ENCODE results near the gene PSME4.

The PSME4 gene

GRCh38 chr2:53994818-53995808 is 24.3 kb upstream of the PSME4 start:
- no peaks in the 10 kb centered on the region for H3K27me3 ChIP-seq (ENCODE audit: insufficient read depth, low read length, poor library complexity)
- no peak for DNase-seq
- no CpG with 5 or more reads among the region's 8 CpGs for WGBS (ENCODE audit: extremely low coverage, insufficient coverage, low lambda C conversion rate)
- no peak overlapping the region for H2BK15ac ChIP-seq (replicated peaks; ENCODE audit: low read depth)
- H3K4me1 ChIP-seq (ENCODE audit: control insufficient read depth, low read depth, low read length) = no peaks in the 10 kb centered on the region
- H3K4me3 ChIP-seq (ENCODE audit: low read length) = no peak overlapping the region
- H3K27ac ChIP-seq (ENCODE audit: low read depth, low read length) = no peak overlapping the region
- no peak overlapping the region for H4K5ac ChIP-seq (ENCODE audit: low read length)
- H3K4me2 ChIP-seq (ENCODE audit: low read length) = no peak overlapping the region
- no peaks in the 10 kb centered on the region for H3K36me3 ChIP-seq (ENCODE audit: control insufficient read depth, insufficient read depth, low read length)
- H2AK5ac ChIP-seq (ENCODE audit: low read length) = no peak overlapping the region
- no peak overlapping the region for H3K4ac ChIP-seq (ENCODE audit: low read depth, low read length)
- no peaks in the 10 kb centered on the region for H3K79me1 ChIP-seq (ENCODE audit: low read length)
- no peak overlapping the region for H2BK120ac ChIP-seq (ENCODE audit: low read depth, low read length)
- H3K18ac ChIP-seq (ENCODE audit: low read length) = no peak overlapping the region
- H3K9ac ChIP-seq (ENCODE audit: low read length) = no peak overlapping the region
- no peaks in the 10 kb centered on the region for H3K79me2 ChIP-seq (ENCODE audit: control insufficient read depth, insufficient read depth, low read length)
- no peak overlapping the region for H3K23ac ChIP-seq (ENCODE audit: low read length)
- no peak overlapping the region for H4K8ac ChIP-seq (ENCODE audit: low read depth, low read length)
- H3K56ac ChIP-seq (ENCODE audit: low read length) = no peak overlapping the region
- no peak overlapping the region for H2BK5ac ChIP-seq (ENCODE audit: low read length)

- Histone ChIP-seq H3K79me1 (ENCODE audit: low read length) (no peaks in the 10 kb centered on the region), H2BK120ac (ENCODE audit: low read depth, low read length) (no peak overlapping the region), H3K27ac (ENCODE audit: low read depth, low read length) (no peak overlapping the region), H4K5ac (ENCODE audit: low read length) (no peak overlapping the region), H3K4ac (ENCODE audit: low read depth, low read length) (no peak overlapping the region), H2BK5ac (ENCODE audit: low read length) (no peak overlapping the region), H2AK5ac (ENCODE audit: low read length) (no peak overlapping the region), H3K36me3 (ENCODE audit: control insufficient read depth, insufficient read depth, low read length) (no peaks in the 10 kb centered on the region), H3K56ac (ENCODE audit: low read length) (no peak overlapping the region), H3K18ac (ENCODE audit: low read length) (no peak overlapping the region), H3K4me3 (ENCODE audit: low read length) (no peak overlapping the region), H4K8ac (ENCODE audit: low read depth, low read length) (no peak overlapping the region), H3K4me1 (ENCODE audit: control insufficient read depth, low read depth, low read length) (no peaks in the 10 kb centered on the region), H3K79me2 (ENCODE audit: control insufficient read depth, insufficient read depth, low read length) (no peaks in the 10 kb centered on the region), H3K23ac (ENCODE audit: low read length) (no peak overlapping the region), H2BK15ac (replicated peaks; ENCODE audit: low read depth) (no peak overlapping the region), H3K27me3 (ENCODE audit: insufficient read depth, low read length, poor library complexity) (no peaks in the 10 kb centered on the region), H3K4me2 (ENCODE audit: low read length) (no peak overlapping the region), H3K9ac (ENCODE audit: low read length) (no peak overlapping the region)
- DNase-seq = no peak
Measured at GRCh38 chr2:53991948-53992347, 21.2 kb upstream of the PSME4 start.

GRCh38 chr2:53989210-53989862 is 18.5 kb upstream of the PSME4 start:
- Histone ChIP-seq H2BK15ac (replicated peaks; ENCODE audit: low read depth) (no peak overlapping the region), H3K56ac (ENCODE audit: low read length) (no peak overlapping the region), H3K4me3 (ENCODE audit: low read length) (no peak overlapping the region), H2BK5ac (ENCODE audit: low read length) (no peak overlapping the region), H3K79me1 (ENCODE audit: low read length) (no peaks in the 10 kb centered on the region), H3K18ac (ENCODE audit: low read length) (no peak overlapping the region), H3K4me1 (ENCODE audit: control insufficient read depth, low read depth, low read length) (no peaks in the 10 kb centered on the region), H3K23ac (ENCODE audit: low read length) (no peak overlapping the region), H3K4me2 (ENCODE audit: low read length) (no peak overlapping the region), H3K36me3 (ENCODE audit: control insufficient read depth, insufficient read depth, low read length) (no peaks in the 10 kb centered on the region), H4K8ac (ENCODE audit: low read depth, low read length) (no peak overlapping the region), H3K4ac (ENCODE audit: low read depth, low read length) (no peak overlapping the region), H3K9ac (ENCODE audit: low read length) (no peak overlapping the region), H3K79me2 (ENCODE audit: control insufficient read depth, insufficient read depth, low read length) (no peaks in the 10 kb centered on the region), H2AK5ac (ENCODE audit: low read length) (no peak overlapping the region), H4K5ac (ENCODE audit: low read length) (no peak overlapping the region), H2BK120ac (ENCODE audit: low read depth, low read length) (no peak overlapping the region), H3K27me3 (ENCODE audit: insufficient read depth, low read length, poor library complexity) (no peaks in the 10 kb centered on the region), H3K27ac (ENCODE audit: low read depth, low read length) (no peak overlapping the region)
- no peak for DNase-seq
- no CpG with 5 or more reads among the region's 2 CpGs for WGBS (ENCODE audit: extremely low coverage, insufficient coverage, low lambda C conversion rate)

GRCh38 chr2:53987336-53987921 is 16.6 kb upstream of the PSME4 start:
- no peak overlapping the region for H2AK5ac ChIP-seq (ENCODE audit: low read length)
- H3K79me1 ChIP-seq (ENCODE audit: low read length) = no peaks in the 10 kb centered on the region
- no peak overlapping the region for H3K4ac ChIP-seq (ENCODE audit: low read depth, low read length)
- no peak overlapping the region for H3K23ac ChIP-seq (ENCODE audit: low read length)
- no peak overlapping the region for H3K56ac ChIP-seq (ENCODE audit: low read length)
- WGBS (ENCODE audit: extremely low coverage, insufficient coverage, low lambda C conversion rate) = no CpG with 5 or more reads among the region's 1 CpG
- H3K4me2 ChIP-seq (ENCODE audit: low read length) = no peak overlapping the region
- H3K79me2 ChIP-seq (ENCODE audit: control insufficient read depth, insufficient read depth, low read length) = no peaks in the 10 kb centered on the region
- H3K36me3 ChIP-seq (ENCODE audit: control insufficient read depth, insufficient read depth, low read length) = no peaks in the 10 kb centered on the region
- H3K18ac ChIP-seq (ENCODE audit: low read length) = no peak overlapping the region
- H4K8ac ChIP-seq (ENCODE audit: low read depth, low read length) = no peak overlapping the region
- H2BK15ac ChIP-seq (replicated peaks; ENCODE audit: low read depth) = no peak overlapping the region
- no peak overlapping the region for H4K5ac ChIP-seq (ENCODE audit: low read length)
- no peak overlapping the region for H2BK120ac ChIP-seq (ENCODE audit: low read depth, low read length)
- H2BK5ac ChIP-seq (ENCODE audit: low read length) = no peak overlapping the region
- H3K9ac ChIP-seq (ENCODE audit: low read length) = no peak overlapping the region
- no peak overlapping the region for H3K4me3 ChIP-seq (ENCODE audit: low read length)
- DNase-seq = no peak
- no peaks in the 10 kb centered on the region for H3K4me1 ChIP-seq (ENCODE audit: control insufficient read depth, low read depth, low read length)
- H3K27me3 ChIP-seq (ENCODE audit: insufficient read depth, low read length, poor library complexity) = no peaks in the 10 kb centered on the region
- H3K27ac ChIP-seq (ENCODE audit: low read depth, low read length) = no peak overlapping the region

- DNase-seq = no peak
- no peak overlapping the region for H3K56ac ChIP-seq (ENCODE audit: low read length)
- no peaks in the 10 kb centered on the region for H3K79me2 ChIP-seq (ENCODE audit: control insufficient read depth, insufficient read depth, low read length)
- H3K27me3 ChIP-seq (ENCODE audit: insufficient read depth, low read length, poor library complexity) = no peaks in the 10 kb centered on the region
- H3K4me1 ChIP-seq (ENCODE audit: control insufficient read depth, low read depth, low read length) = no peaks in the 10 kb centered on the region
- H3K4me3 ChIP-seq (ENCODE audit: low read length) = no peak overlapping the region
- no peak overlapping the region for H3K23ac ChIP-seq (ENCODE audit: low read length)
- H3K27ac ChIP-seq (ENCODE audit: low read depth, low read length) = no peak overlapping the region
- H2BK15ac ChIP-seq (replicated peaks; ENCODE audit: low read depth) = no peak overlapping the region
- H3K4me2 ChIP-seq (ENCODE audit: low read length) = no peak overlapping the region
- no peaks in the 10 kb centered on the region for H3K79me1 ChIP-seq (ENCODE audit: low read length)
- no peaks in the 10 kb centered on the region for H3K36me3 ChIP-seq (ENCODE audit: control insufficient read depth, insufficient read depth, low read length)
- no peak overlapping the region for H3K4ac ChIP-seq (ENCODE audit: low read depth, low read length)
- H3K9ac ChIP-seq (ENCODE audit: low read length) = no peak overlapping the region
- no peak overlapping the region for H2BK5ac ChIP-seq (ENCODE audit: low read length)
- H2BK120ac ChIP-seq (ENCODE audit: low read depth, low read length) = no peak overlapping the region
- no CpG with 5 or more reads among the region's 4 CpGs for WGBS (ENCODE audit: extremely low coverage, insufficient coverage, low lambda C conversion rate)
- no peak overlapping the region for H2AK5ac ChIP-seq (ENCODE audit: low read length)
- no peak overlapping the region for H4K5ac ChIP-seq (ENCODE audit: low read length)
- no peak overlapping the region for H3K18ac ChIP-seq (ENCODE audit: low read length)
- H4K8ac ChIP-seq (ENCODE audit: low read depth, low read length) = no peak overlapping the region
Measured at GRCh38 chr2:53985646-53986045, 14.9 kb upstream of the PSME4 start.
